ENCODE results near the gene CA14.
"Not testable (repeated sequence)": the region's sequence is repeated elsewhere in the genome, so short reads cannot be mapped to it uniquely, and the experiment has no call there.

The CA14 gene

DNA sequence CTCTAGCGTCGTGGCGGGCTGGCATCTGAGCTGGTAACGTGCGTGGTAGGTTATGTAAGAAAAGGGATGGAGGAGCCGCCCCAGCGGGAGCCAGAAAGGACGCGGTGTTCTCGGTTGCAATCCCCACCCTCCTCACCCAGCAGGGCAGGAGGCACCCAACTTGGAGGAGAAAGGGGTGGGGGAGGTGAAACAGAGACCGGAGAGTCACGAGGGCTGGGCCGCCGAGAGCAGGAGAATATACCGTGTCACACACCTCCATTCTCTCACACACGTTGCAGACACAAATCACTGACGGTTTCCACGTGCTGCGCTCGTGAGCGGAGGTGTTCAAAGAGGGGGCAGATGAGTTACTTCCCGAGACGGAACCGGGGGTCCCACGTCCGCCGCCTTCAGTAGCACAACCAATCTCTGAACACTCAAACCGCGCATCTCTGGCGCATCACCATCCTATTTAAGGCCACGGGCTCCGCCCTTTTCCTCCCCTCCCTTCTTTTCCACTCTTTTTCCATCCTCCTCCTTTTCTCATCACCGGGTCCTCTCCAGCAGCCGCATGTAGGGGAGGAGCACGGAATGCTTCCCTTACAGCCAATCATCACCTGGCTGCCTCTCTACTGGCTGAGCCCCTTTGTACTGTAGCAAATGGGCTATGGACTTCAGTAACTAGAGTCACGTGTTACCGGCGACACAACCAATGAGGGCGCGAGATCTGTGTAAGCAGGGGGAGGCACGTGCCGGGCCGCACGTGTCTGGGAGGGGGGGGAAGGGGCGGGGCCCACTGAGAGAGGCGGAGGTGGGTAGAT, 24.4 kb downstream of the CA14 start, which contains the start of gene CIART:
Gene CIART, plus strand, starts transcription at position 797 of the 800 bp plus-strand sequence. CDS start 714 bp downstream, outside the sequence.
- DNase-seq = no peak

- DNase-seq = no peak
Observed at GRCh38 chr1:150282558-150282958, 25.0 kb downstream of the CA14 start.

DNA sequence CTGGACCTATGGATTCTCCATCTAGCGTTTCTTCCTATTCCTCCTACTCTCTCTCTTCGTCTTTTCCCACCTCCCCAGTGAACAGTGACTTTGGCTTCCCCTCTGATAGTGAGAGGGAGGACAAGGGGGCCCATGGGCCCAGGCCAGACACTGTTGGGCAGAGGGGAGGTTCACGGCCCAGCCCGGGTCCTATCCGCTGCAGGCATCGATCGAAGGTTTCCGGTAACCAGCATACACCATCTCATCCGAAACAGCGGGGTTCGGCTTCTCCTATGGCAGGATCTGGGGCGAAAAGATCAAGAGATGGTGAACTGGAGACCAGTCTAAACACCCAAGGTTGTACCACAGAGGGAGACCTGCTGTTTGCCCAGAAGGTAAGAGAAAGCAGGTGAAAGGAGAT, 25.7 kb downstream of the CA14 start:
- DNase-seq = no peak

DNA sequence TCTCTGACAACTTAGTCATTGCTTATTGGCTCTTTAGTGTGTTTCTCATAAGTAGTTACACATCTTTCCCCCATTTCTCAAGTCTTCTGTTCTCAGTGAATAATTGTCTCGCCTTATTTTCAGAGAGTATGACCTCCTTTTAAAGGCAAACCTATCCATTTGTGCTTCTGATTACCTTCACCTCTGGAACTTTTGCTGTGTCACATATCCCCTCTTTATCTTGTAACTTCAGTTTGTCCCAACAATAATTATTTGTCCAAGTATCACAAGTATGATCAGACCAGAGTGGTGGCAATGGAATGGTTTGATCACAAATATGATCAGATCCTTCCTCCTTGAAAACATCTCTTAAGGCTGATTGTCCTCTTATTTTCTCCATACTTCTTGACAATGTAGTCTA, 30.8 kb downstream of the CA14 start:
- no peak for DNase-seq

DNA sequence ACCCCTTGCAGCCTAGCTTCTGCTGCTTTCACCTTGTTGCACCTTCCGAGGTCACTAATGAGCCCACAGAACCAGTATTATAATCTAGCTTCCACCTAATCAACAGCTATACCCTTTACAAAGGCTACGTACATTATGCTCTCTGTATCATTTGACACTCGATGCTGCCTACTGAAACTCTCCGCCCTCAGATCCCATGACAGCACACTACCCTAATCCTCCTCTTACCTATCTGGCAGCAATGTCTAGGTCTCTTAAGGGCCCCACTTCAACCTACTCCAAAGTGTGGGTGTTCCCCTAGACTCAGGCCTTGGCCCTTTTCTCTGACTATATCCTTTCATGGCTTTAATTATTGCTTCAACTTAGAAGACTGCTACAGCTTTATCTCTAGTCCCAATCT, 31.2 kb downstream of the CA14 start:
- DNase-seq = no peak

GRCh38 chr1:150293433-150294253, 36.1 kb downstream of the CA14 start, which contains the start of gene MRPS21:
Gene MRPS21 (plus strand): TSS chr1:150293861. CDS start chr1:150294367, 506 bp downstream.
- DNase-seq = peak; percentile 59 to 70

- no peak for DNase-seq
Observed at GRCh38 chr1:150295476-150295875, 37.9 kb downstream of the CA14 start.

GRCh38 chr1:150299716-150300115, 42.1 kb downstream of the CA14 start:
- no peak for DNase-seq

DNA sequence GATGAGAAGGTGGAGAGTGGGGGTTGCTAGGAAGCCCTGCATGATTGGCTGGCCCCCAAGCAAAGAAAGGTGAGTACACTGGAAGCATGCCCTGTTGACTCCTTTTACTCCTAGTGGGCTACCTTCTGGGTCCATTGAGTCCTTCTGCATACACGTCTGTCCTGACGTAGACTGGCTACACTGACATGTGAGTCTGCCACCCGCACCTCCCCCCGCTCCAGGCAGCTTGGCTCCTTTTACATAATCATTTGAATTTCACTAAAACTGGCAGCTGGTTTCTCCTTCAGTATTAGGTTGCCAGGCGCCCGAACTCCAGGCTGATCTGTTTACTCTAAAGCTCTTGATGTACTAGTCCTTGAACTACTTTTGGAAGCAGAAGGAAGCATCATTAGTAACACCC, 44.8 kb downstream of the CA14 start:
- DNase-seq = no peak

DNA sequence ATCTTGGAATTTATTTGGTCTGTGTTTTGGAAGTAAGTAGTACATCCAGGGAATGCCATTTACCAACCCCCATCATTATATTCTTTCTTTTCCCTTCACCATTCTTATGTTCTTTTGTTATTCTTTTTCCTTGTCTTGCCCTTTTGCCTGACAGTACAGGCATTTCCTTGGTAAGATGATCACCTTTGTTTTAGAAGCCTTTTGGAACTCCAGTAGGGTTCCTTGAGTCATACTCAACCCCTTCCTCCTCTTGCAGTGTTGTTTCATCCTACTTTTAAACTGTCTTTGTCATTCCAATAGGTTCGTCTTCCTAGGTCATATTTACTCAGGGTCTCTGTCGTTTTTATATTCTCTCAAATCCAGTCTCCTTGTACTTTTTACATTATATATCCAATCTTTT, 45.3 kb downstream of the CA14 start:
- DNase-seq = no peak

DNA sequence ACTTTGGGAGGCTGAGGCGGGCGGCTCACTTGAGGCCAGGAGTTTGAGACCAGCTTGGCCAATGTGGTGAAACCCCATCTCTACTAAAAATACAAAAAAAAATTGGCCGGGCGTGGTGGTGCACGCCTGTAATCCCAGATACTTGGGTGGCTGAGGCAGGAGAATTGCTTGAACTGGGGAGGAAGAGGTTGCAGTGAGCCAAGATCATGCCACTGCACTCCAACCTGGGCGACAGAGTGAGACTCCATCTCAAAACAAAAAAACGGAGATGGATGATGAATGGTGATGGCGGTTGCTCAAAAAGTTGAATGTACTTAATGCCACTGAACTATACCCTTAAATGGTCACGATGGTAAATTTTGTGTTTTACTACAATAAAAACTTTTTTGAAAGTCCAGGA, 51.0 kb downstream of the CA14 start:
- DNase-seq = not testable (repeated sequence)

GRCh38 chr1:150309758-150310508, 52.4 kb downstream of the CA14 start:
- no peak for DNase-seq

DNA sequence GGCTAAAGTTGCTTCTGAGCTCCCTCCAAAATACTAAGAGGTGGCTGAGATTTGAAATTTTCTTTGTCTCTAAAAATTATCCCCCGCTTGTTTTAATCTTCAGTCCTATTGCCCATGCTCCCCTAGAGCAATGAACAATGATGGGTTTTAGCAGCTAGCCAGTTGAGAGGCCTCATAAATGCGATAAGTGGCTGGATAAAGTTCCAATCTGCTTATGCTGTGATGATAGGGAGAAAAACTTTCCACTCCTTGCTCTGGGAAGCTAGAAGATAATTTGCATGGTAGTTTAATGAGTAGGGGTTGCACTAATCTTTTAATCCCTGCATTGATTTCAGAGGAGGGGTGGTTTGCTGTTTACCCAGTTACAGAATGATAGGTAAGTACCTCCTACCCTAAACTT, 54.2 kb downstream of the CA14 start:
- no peak for DNase-seq
